ENCODE measurements around the gene DENND4A. TPM values are rescaled to one million over a fixed set of nuclear protein-coding genes. Genes with fewer than 3 reads are reported as not detected.

Gene DENND4A
- total RNA-seq, result 32.5 TPM
- long read RNA-seq, partial matches to known transcripts, result 7 of 12 reads
- long read RNA-seq, other reads (novel, unspliced or antisense), result 5 of 12 reads

DNA sequence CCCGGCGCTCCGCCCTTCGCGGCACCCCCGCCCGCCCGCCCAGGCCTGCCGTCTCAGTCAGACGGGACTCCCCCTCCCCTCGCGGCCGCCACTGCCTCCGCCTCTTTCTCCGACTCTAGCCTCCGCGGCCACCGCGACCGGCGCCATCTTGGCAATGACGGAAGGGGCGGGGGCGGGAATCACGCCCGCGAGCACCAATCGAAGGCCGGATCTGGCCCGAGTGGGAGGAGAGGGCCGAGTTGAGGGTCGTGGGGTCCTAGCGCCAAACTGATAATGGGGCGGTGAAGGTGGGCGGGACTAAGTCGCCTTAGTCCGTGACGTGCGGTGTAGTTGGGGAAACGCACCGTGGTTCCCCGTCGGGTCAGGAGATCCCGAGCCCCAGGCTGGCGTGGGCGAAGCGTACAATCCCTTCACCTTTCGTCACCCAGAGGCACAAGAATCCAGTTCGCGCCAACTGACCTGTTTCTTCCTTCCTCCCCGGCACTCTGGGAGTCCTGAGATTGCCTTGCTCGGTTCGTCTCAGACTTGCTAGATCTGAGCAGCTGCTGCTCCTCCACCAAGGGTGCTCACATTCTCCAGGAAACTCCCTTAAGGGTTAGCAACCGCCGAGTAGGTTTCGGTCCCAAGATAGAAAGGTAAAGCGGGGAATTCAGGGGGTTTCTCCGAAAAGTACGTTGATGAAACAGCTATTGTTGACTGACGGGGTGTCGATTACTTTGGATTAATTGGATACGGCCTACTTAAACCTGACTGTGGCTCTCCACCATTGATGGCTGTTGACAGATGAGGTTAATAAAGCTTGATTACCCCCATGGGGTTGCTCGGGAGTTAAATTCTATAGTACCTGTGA is at the start of gene DENND4A:
TSS of gene DENND4A (minus strand) at position 156 of the 850 bp plus-strand sequence. CDS start 35,843 bp downstream, outside the sequence.
- intact Hi-C loops (cut with DNase I), result no loop called here
- TF ChIP-seq, protein P1, sequence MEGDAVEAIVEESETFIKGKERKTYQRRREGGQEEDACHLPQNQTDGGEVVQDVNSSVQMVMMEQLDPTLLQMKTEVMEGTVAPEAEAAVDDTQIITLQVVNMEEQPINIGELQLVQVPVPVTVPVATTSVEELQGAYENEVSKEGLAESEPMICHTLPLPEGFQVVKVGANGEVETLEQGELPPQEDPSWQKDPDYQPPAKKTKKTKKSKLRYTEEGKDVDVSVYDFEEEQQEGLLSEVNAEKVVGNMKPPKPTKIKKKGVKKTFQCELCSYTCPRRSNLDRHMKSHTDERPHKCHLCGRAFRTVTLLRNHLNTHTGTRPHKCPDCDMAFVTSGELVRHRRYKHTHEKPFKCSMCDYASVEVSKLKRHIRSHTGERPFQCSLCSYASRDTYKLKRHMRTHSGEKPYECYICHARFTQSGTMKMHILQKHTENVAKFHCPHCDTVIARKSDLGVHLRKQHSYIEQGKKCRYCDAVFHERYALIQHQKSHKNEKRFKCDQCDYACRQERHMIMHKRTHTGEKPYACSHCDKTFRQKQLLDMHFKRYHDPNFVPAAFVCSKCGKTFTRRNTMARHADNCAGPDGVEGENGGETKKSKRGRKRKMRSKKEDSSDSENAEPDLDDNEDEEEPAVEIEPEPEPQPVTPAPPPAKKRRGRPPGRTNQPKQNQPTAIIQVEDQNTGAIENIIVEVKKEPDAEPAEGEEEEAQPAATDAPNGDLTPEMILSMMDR (IDR thresholded peaks at IDR 0.05), result no peak
- ATAC-seq (peak; percentile 98), DNase-seq (peak; percentile 99)
- H3K4me3 ChIP-seq, result peak within 1 kb of the TSS; percentile 77
- H3K9me3 ChIP-seq, result no peaks in the 10 kb centered on the region
- peak within 1 kb of the TSS; percentile 97 for H3K27ac ChIP-seq
- peaks cover 27% of the 10 kb centered on the region for H3K4me1 ChIP-seq
- H3K36me3 ChIP-seq, result no peaks in the 10 kb centered on the region
- no peaks in the 10 kb centered on the region for H3K27me3 ChIP-seq

DNA sequence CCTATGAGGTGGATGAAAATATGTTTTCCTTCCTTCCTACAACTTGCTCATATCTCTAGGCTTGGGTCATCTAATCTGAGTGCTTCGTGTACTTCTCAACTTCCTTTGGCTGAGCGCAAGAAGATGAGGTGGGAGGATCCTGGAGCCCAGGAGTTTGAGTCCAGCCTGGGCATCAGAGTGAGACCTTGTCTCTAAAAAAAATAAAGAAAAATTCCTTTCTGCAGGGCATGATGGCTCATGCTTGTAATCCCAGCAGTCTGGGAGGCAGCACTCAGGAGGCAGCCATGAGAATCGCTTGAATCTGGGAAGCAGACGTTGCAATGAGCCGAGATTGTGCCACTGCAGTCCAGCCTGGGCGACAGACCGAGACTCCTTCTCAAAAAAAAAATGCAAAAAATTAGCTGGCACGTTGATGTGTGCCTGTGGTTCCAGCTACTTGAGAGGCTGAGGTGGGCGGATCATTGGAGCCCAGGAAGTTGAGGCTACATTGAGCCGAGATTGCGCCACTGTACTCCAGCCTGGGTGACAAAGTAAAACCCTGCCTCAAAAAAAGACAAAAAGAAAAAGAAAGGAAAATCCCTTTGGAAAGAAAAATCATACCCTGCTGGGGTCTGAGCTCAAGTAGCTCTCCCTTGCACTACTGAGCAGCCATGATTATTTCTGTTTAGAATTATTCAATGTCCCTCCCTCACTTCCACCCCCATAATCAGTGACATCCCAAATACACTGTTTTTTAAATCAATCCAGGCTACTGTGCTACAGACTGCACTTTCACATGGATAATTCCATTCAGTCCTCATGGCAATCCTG is 49.2 kb upstream of the DENND4A start:
- peak overlapping the region; percentile 30 for H3K4me3 ChIP-seq
- peak; percentile 90 for ATAC-seq
- TF ChIP-seq, protein P1 (IDR thresholded peaks at IDR 0.05), result no peak
- peaks cover 11% of the 10 kb centered on the region for H3K4me1 ChIP-seq
- intact Hi-C loops (cut with DNase I), result no loop called here
- H3K27ac ChIP-seq, result peak overlapping the region; percentile 52
- DNase-seq, result peak; percentile 78
- H3K9me3 ChIP-seq, result no peaks in the 10 kb centered on the region
- no peaks in the 10 kb centered on the region for H3K27me3 ChIP-seq
- H3K36me3 ChIP-seq, result no peaks in the 10 kb centered on the region

DNA sequence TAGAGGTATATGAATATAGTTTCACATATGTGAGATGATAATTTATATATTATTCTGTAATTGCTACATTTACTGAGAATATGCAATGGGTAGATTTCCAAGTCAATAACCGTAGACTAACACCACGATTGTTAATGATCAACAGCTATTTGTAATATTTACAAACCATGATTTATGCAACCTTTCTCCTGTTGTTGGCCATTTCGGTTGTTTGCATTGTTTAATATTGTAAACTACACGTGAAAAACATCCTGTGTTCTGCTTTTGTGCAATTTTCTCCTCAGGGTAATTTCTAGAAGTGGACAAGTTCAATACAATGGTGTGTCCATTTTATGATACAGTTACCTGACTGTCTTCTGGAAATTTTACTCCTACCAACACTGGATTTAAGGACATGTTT is 47.9 kb upstream of the DENND4A start:
- Histone ChIP-seq H3K9me3 (no peaks in the 10 kb centered on the region), H3K27me3 (no peaks in the 10 kb centered on the region), H3K4me1 (peaks cover 11% of the 10 kb centered on the region), H3K36me3 (no peaks in the 10 kb centered on the region), H3K4me3 (no peak overlapping the region), H3K27ac (no peak overlapping the region)
- ATAC-seq (no peak), DNase-seq (no peak)
- TF ChIP-seq, protein P1 (IDR thresholded peaks at IDR 0.05), result no peak
- intact Hi-C loops (cut with DNase I), result no loop called here

DNA sequence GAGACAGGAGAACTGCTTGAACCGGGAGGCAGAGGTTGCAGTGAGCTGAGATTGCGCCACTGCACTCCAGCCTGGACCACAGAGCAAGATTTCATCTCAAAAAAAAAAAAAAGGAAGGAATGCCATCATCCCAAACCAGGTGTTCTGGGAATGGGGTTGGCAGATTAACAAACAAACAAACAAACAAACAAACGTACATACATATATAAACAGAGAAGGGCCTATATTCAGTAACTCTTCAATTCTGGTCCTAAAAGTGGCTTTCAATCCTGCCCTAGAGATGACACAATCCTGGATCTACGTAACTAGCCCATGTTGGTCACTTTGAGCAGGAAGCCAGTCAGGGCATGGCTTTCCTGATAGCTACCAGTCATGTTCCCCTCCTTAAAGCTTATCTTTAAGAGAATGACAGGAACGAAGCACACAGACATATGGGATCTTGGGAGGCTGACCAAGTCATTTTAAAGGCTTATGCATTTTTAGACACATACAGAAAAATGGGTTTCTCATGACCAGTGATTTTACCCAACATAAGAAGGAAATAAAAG is 47.3 kb upstream of the DENND4A start:
- TF ChIP-seq, protein P1 (IDR thresholded peaks at IDR 0.05), result no peak
- no peak overlapping the region for H3K4me3 ChIP-seq
- no peak for ATAC-seq
- DNase-seq, result no peak
- no peaks in the 10 kb centered on the region for H3K9me3 ChIP-seq
- no peaks in the 10 kb centered on the region for H3K36me3 ChIP-seq
- no peak overlapping the region for H3K27ac ChIP-seq
- H3K27me3 ChIP-seq, result no peaks in the 10 kb centered on the region
- H3K4me1 ChIP-seq, result peaks cover 12% of the 10 kb centered on the region
- intact Hi-C loops (cut with DNase I), result no loop called here

Measured in upper lobe of right lung (tissue), 1 donor.